Stimulated activated CD4-positive, alpha-beta T cell treated with anti-CD3 and anti-CD28 coated beads, Interleukin-15, amount 100 ng/mL, for 1 hour (primary cell): ENCODE results near the gene E2F6.

Experiments
- DNase-seq, 2 donors: peaks; one replicate each; pipeline ENCODE4 v3.0.0-alpha.2; 2020; ENCODE audit warnings: low read depth in 1 of 2, low spot score in 1 of 2

The E2F6 gene

DNA sequence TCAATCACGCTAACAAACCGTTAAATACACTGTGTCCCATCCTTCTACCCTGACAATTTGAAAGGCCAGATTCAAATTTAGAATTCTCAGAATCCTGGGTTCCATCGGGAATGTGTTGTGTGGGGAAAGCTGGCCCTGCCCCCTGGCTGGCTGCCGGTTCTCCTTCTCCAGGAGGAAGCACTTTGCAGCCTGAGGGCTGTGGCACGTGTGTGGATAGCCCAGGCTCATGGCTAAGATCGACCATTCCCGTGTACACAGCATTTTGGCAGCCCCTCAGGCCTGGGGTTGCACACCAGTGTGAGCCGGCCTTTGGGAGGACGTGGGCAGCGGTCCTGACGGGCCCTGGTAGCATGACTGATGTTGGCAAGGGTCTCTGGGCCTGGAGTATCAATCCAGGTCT lies 70.6 kb downstream of the E2F6 start:
- DNase-seq = no peak
